Bronchus fibroblast of lung (primary cell): ENCODE measurements around the gene CTU1. TPM values are rescaled to one million over a fixed set of nuclear protein-coding genes. Genes with fewer than 3 reads are reported as not detected.

Experiments used
- total RNA-seq: library from RNA; depleted of rRNA; stranded (reverse); fragments of >200 nt; gene quantifications from 2 replicates; pipeline ENCODE4 v1.2.3, GENCODE V29; 2015

Gene CTU1
- total RNA-seq: 8.6 and 8.7 TPM in 2 replicates

GRCh38 chr19:51108066-51108804 lies at the start of gene CTU1:
CTU1 (minus strand) TSS chr19:51108409; CDS start chr19:51104569, 3,840 bp downstream.

GRCh38 chr19:51142119-51142518 lies 33.9 kb upstream of the CTU1 start, which contains the start of gene SIGLEC7:
SIGLEC7 (plus strand) TSS chr19:51142301; CDS start chr19:51142370, 69 bp downstream.

GRCh38 chr19:51124729-51125128 lies 16.5 kb upstream of the CTU1 start, which contains the start of gene SIGLEC9:
SIGLEC9 (plus strand) TSS chr19:51124906; CDS start chr19:51124975, 69 bp downstream.

GRCh38 chr19:51082611-51083010 lies 25.6 kb downstream of the CTU1 start, which contains the start of gene KLK14:
KLK14 (minus strand) TSS chr19:51082887; CDS start chr19:51082614, 273 bp downstream.

GRCh38 chr19:51064534-51065220 lies 43.5 kb downstream of the CTU1 start, which contains the start of gene KLK13:
KLK13 (minus strand) TSS chr19:51065092; CDS start chr19:51065067, 25 bp downstream.

Other genes starting within 250 kb of the CTU1 start
- 0.89 TPM in 1 of 2 replicates, not detected in the other for gene KLK2, start 235.0 kb downstream of the CTU1 start, total RNA-seq
- not detected in 2 replicates for gene KLK4, start 197.0 kb downstream of the CTU1 start, total RNA-seq
- not detected in 2 replicates for gene KLK5, start 155.4 kb downstream of the CTU1 start, total RNA-seq
- not detected in 2 replicates for gene KLK6, start 138.8 kb downstream of the CTU1 start, total RNA-seq
- gene KLK7, start 124.5 kb downstream of the CTU1 start, total RNA-seq: not detected in 2 replicates
- gene KLK8, start 106.8 kb downstream of the CTU1 start, total RNA-seq: not detected in 2 replicates
- not detected in 2 replicates for gene KLK10, start 88.7 kb downstream of the CTU1 start, total RNA-seq
- gene KLK11, start 81.8 kb downstream of the CTU1 start, total RNA-seq: not detected in 2 replicates
- gene KLK12, start 73.4 kb downstream of the CTU1 start, total RNA-seq: not detected in 2 replicates
- gene KLK13, start 43.3 kb downstream of the CTU1 start, total RNA-seq: not detected in 2 replicates
- not detected in 2 replicates for gene KLK14, start 25.5 kb downstream of the CTU1 start, total RNA-seq
- under 0.01 TPM in 1 of 2 replicates, not detected in the other for gene SIGLEC9, start 16.5 kb upstream of the CTU1 start, total RNA-seq
- gene SIGLEC7, start 33.9 kb upstream of the CTU1 start, total RNA-seq: not detected in 2 replicates
- gene CD33, start 116.7 kb upstream of the CTU1 start, total RNA-seq: not detected in 2 replicates
- not detected in 2 replicates for gene SIGLECL1, start 142.7 kb upstream of the CTU1 start, total RNA-seq
- gene IGLON5, start 203.2 kb upstream of the CTU1 start, total RNA-seq: not detected in 2 replicates
- gene VSIG10L, start 233.7 kb upstream of the CTU1 start, total RNA-seq: 0.17 and 0.89 TPM in 2 replicates